ENCODE measurements around the gene WDCP. TPM values are rescaled to one million over a fixed set of nuclear protein-coding genes. Genes with fewer than 3 reads are reported as not detected.
"Not testable (repeated sequence)": the region's sequence is repeated elsewhere in the genome, so short reads cannot be mapped to it uniquely, and the experiment has no call there.

WDCP gene
- total RNA-seq, 2 donors from 2014 or later, result 5.5 to 6.6 TPM

GRCh38 chr2:24043133-24043532, 4.1 kb downstream of the WDCP start:
- intact Hi-C loops (cut with DNase I); DNase-seq; ATAC-seq: not testable (repeated sequence)

DNA sequence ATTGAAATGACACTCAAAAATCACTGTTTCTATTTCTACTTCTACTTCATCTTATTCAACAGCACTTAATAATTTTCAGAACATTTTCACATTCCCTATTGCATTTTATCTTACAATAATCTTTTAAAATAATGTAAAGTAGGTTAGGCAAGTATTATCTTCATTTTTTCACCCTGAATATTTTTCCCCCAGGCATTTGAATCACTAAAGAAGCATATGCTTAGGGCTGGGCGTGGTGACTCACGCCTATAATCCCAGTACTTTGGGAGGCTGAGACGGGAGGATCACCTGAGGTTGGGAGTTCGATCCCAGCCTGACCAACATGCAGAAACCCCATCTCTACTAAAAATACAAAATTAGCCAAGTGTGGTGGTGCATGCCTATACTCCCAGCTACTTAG, 6.7 kb downstream of the WDCP start:
- intact Hi-C loops (cut with DNase I), result no loop called here
- ATAC-seq (no peak), DNase-seq (no peak)

DNA sequence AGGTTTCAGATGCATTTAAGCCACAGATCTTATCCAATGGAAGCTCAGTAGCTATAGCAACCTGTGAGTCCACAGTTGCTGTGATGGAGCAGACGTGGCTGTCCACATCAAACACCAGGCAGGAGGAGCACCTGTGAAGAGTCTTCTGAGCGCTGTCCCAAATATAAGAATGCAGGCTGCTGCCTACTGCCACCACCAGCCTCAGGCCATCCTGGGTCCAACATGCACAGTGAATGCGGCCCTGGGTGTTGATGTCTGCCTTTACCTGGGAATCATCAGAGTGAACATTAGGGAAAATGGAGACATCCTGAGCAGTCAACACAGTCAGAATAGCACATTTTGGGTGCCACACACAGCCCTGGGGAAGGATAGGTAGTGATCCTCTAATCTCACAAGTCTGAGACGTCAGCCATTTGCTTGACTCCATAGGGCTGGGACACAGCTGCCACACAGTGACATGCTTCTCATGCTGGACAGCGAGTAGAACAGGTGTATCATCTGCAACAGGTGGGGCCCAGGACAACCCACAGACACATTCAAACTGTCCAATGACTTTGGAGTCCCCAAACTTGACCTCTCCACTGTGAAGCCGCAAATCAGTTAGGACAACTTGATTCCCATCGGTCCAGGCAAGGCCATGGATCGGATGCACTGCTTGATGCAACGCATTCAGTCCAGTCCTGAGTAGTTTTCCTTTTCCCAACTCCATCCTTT, 8.2 kb downstream of the WDCP start:
- intact Hi-C loops (cut with DNase I), result no loop called here
- DNase-seq, result no peak
- no peak for ATAC-seq

- no peak for ATAC-seq
- intact Hi-C loops (cut with DNase I), result no loop called here
Measured at GRCh38 chr2:24026233-24026632, 21.0 kb downstream of the WDCP start.

GRCh38 chr2:24024996-24025663, 22.1 kb downstream of the WDCP start:
- intact Hi-C loops (cut with DNase I), result no loop called here
- no peak for ATAC-seq
- DNase-seq, result no peak

More at GRCh38 chr2:24026233-24026632, 21.0 kb downstream of the WDCP start:
- no peak for DNase-seq

GRCh38 chr2:24024018-24024417, 23.2 kb downstream of the WDCP start:
- DNase-seq (no peak), ATAC-seq (peak in 1 of 2 donors; percentile 48)
- intact Hi-C loops (cut with DNase I), result no loop called here

DNA sequence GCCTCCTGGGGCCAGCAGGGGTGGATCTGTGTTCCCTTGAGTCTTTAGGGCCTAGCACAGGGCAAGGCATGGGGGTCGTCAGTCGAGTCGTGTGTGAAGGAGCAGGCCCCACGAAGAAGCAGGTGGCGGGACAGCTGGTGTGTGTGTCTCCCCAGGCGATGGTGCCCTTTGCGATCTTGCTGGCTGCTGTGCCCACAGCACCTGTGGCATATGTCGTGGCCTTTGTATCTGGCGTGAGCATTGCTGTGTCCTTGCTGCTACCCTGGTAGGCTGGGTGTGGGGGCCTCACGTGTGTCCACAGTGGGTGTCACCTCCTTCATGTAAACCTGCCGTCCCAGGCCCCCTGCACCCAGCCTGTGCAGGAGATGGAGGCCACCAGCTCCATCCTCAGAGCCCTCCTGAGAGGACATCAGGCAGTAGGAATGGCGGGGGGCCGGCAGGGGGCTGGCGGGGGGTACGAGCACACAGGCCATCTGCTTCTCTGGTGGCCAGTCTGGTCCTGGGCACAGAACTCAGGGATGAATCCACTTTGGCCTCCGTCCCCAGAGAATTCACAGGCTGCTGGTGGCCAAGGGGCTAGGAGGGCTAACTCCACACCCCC, 24.1 kb downstream of the WDCP start:
- DNase-seq, result no peak
- no peak for ATAC-seq
- intact Hi-C loops (cut with DNase I), result no loop called here

- intact Hi-C loops (cut with DNase I), result no loop called here
- ATAC-seq (no peak), DNase-seq (no peak)
Measured at GRCh38 chr2:24022324-24022974, 24.7 kb downstream of the WDCP start.

DNA sequence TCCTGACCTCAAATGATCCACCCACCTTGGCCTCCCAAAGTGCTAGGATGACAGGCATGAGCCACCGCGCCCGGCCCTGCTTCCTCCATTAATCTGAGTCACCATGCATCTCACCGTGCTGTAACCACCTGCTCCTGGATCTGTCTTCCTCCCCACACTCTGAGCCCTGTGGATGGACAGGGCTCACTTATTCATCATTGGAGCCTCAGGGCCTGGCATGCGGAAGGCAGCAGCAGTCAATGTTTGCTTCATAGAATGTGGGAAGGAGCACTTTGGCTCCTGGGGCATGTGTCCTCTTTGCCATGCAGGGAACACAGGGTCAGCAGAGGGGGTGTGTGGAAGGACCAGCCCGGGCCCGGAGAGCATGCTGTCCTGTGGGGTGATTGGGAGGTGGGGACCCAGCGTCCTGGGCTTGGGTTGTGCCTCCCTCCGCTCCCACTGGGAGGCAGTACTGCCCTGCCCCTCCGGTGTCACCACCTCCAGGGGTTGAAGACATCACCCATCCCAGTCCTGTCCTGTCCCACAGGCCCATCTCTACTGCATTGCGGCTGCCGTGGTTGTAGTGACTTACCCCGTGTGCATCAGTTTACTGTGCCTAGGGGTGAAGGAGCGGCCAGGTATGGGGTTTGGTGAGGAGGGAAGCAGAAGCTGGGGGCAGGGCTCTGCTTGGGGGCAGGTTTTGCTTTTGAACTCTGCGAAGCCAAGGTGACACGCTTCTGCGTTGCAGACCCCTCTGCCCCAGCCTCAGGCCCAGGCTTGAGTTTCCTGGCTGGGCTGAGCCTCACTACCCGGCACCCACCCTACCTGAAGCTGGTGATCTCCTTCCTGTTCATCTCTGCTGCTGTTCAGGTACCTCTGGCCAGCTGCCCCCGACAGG, 25.8 kb downstream of the WDCP start:
- peak in 1 of 2 donors; percentile 14 for ATAC-seq
- DNase-seq, result no peak
- intact Hi-C loops (cut with DNase I), result no loop called here

DNA sequence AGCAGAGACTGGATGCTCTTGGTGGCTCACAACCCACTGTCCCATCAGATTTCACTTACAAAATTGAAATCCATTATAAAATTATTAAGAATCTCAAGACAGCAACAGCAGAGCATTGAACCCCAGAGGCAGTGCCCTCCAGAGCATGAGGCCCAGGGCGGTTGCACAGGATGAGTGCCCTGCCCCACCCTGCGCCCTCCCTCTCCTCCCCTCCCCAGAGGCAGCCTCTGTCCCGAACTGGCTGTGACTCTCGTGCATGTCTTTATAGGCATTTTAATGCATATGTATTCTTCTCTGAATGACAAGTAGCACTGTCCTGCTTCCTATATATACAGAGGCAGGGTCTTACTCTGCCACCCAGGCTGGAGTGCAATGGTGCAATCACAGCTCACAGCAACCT, 26.9 kb downstream of the WDCP start:
- DNase-seq (no peak), ATAC-seq (no peak)
- intact Hi-C loops (cut with DNase I), result no loop called here

- ATAC-seq, result no peak
- intact Hi-C loops (cut with DNase I), result no loop called here
- DNase-seq, result no peak
Measured at GRCh38 chr2:24019729-24020128, 27.5 kb downstream of the WDCP start.

DNA sequence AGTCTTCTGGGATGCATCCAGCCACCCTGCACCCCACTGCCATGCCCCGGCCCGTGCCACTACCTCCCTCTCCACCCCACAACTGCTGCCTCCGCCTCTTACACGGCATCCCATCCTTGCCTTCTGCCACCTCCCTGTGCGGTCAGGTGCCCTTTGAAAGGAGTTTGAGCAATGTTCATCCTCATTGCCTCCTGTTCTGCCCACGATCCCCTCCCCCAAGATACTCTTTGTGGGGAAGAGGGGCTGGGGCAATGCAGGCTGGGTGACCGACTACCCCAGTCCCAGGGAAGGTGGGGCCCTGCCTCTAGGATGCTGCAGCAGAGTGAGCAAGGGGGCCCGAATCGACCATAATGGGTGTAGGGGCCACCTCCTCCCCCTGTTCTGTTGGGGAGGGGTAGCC, 28.9 kb downstream of the WDCP start:
- intact Hi-C loops (cut with DNase I), result no loop called here
- ATAC-seq, result no peak
- DNase-seq, result no peak

DNA sequence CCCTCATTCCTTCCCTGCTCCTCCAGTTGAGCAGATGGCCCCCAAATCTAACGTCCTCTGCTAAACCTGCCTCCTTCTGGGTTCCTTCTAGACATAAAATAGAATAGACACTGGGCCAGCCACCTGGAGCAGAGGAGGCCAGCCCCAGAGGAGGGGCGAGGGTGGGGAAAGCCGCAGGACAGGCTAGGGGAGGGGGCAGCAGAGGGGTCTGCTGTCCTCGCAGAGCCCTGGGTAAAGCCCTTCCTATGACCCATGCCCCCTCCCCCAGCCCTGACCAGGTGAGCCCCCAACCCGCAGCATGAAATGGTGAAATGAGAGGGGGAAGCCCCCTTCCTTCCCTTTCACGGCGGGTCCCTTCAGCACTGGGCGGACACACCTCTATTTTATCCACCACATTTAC, 29.5 kb downstream of the WDCP start:
- intact Hi-C loops (cut with DNase I), result no loop called here
- ATAC-seq (no peak), DNase-seq (no peak)

- DNase-seq (no peak), ATAC-seq (no peak)
- intact Hi-C loops (cut with DNase I), result no loop called here
Measured at GRCh38 chr2:24016853-24017703, 30.1 kb downstream of the WDCP start.

DNA sequence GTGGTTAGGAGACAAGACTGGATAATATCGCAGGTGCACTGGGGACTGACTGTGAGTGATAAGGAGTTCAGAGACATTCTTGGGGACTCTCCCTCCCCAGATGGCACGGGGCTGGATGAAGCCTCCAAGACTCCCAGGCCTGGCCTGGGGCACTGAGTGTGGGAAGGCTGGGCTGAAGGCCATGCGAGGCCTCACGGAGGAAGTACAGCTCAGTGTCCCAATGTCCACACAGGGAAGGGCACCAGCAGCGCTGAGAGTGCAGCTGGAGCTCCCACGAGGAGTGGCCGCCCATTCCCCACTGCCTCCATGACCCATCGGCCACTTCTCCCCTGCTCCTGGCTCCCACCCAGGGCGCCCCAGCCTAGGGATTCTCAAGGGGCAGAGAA, 30.8 kb downstream of the WDCP start:
- DNase-seq (no peak), ATAC-seq (no peak)
- intact Hi-C loops (cut with DNase I), result no loop called here

DNA sequence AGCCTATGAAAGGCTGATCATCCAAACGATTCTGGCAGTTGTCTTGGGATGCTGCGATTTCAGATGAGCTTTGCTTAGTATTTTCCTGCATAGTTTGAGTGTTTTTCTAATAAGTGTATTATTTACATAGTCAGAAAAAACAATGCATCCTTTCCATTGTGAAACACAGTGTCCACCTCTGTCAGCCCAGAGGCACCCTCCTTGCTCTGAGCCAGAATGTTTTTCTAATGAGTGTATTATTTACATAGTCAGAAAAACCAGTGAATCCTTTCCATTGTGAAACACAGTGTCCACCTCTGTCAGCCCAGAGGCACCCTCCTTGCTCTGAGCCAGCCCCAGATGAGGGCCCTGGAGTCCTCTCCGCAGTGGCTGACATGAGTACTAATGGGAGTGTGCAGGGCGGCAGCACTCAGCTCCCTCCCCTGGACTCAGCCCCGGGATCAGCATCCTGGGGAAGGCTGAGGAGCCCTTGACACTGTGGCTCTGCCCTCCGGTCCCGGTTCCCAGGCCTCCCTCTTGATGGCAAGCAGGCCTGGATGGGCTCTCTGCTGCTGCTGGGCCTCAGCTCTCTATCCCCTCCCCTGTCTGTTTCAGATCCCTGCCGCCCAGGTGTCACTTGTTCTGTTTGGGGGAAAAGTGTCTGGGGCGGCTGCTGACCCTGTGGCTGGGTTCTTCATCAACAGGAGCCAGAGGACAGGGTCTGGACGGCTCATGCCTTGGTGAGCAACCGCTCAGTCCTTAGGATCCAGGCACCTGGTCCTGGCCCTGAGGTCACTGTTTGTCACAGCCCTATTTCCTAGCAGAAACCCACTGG, 31.4 kb downstream of the WDCP start:
- intact Hi-C loops (cut with DNase I), result no loop called here
- no peak for ATAC-seq
- no peak for DNase-seq

DNA sequence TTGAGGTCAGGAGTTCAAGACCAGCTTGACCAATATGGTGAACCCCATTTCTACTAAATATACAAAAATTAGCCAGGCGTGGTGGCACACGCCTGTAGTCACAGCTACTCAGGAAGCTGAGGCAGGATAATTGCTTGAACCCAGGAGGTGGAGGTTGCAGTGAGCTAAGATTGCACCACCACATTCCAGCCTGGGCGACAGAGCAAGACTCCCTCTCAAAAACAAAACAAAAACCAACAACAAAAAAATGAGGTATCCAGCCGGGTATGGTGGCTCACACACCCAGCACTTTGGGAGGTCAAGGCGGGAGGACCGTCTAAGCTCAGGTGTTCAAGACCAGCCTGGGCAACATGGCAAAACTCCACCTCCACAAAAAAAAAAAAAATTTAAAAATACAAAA, 32.3 kb downstream of the WDCP start:
- DNase-seq; intact Hi-C loops (cut with DNase I): not testable (repeated sequence)

More for the DNA sequence above, 32.3 kb downstream of the WDCP start:
- not testable (repeated sequence) for ATAC-seq

Data from left cardiac atrium (tissue), 4 donors.